ENCODE data around the gene RPS26. TPM values are rescaled to one million over a fixed set of nuclear protein-coding genes. Genes with fewer than 3 reads are reported as not detected.
A peak's percentile ranks its signal among the peaks of the same experiment; 100 is the strongest.
"Not testable (repeated sequence)": the region's sequence is repeated elsewhere in the genome, so short reads cannot be mapped to it uniquely, and the experiment has no call there.

The RPS26 gene
- polyA plus RNA-seq, 5 donors = 102 to 691 (median 130) TPM

GRCh38 chr12:56018356-56018755 is 23.4 kb upstream of the RPS26 start:
- no peak for DNase-seq

- peak; percentile 83 to 84 for DNase-seq
Measured at GRCh38 chr12:56020423-56021184, 21.1 kb upstream of the RPS26 start, which contains the start of gene IKZF4. Gene IKZF4 (plus strand): TSS chr12:56021043. CDS start chr12:56021494, 451 bp downstream.

- no peak for DNase-seq
Measured at GRCh38 chr12:56021889-56022497, 19.7 kb upstream of the RPS26 start.

GRCh38 chr12:56028511-56029165 is 13.1 kb upstream of the RPS26 start:
- no peak for DNase-seq

GRCh38 chr12:56029166-56029519 is 12.6 kb upstream of the RPS26 start:
- DNase-seq = no peak

GRCh38 chr12:56029666-56030293 is 11.9 kb upstream of the RPS26 start:
- peak in 1 of 2 donors; percentile 63 for DNase-seq

- no peak for DNase-seq
Measured at GRCh38 chr12:56031987-56032386, 9.7 kb upstream of the RPS26 start.

- DNase-seq = no peak
Measured at GRCh38 chr12:56034586-56035332, 7.0 kb upstream of the RPS26 start.

- DNase-seq = no peak
Measured at GRCh38 chr12:56037161-56037560, 4.6 kb upstream of the RPS26 start.

- no peak for DNase-seq
Measured at GRCh38 chr12:56038022-56038655, 3.6 kb upstream of the RPS26 start.

- DNase-seq = no peak
Measured at GRCh38 chr12:56040151-56040550, 1.6 kb upstream of the RPS26 start.

- DNase-seq = no peak
Measured at GRCh38 chr12:56040963-56041551, 661 bp upstream of the RPS26 start.

GRCh38 chr12:56042430-56042813 is 704 bp downstream of the RPS26 start:
- not testable (repeated sequence) for DNase-seq

- no peak for DNase-seq
Measured at GRCh38 chr12:56042843-56043242, 1.1 kb downstream of the RPS26 start.

GRCh38 chr12:56046027-56046780 is 4.5 kb downstream of the RPS26 start:
- no peak for DNase-seq

GRCh38 chr12:56053407-56053893 is 11.7 kb downstream of the RPS26 start:
- DNase-seq = no peak

- not testable (repeated sequence) for DNase-seq
Measured at GRCh38 chr12:56059964-56060363, 18.2 kb downstream of the RPS26 start.

GRCh38 chr12:56061982-56062381 is 20.3 kb downstream of the RPS26 start:
- no peak for DNase-seq

GRCh38 chr12:56062996-56063395 is 21.3 kb downstream of the RPS26 start:
- DNase-seq = no peak

- no peak for DNase-seq
Measured at GRCh38 chr12:56071648-56072047, 29.9 kb downstream of the RPS26 start.

All from right lung (tissue), 5 donors.